ENCODE results near the gene PTPRU.

The PTPRU gene

GRCh38 chr1:29271724-29272123 is 35.4 kb downstream of the PTPRU start:
- H3K9me3 ChIP-seq (ENCODE audit: severe bottlenecking): no peaks in the 10 kb centered on the region
- no peak overlapping the region for H3K4me3 ChIP-seq (ENCODE audit: low read depth, low read length)
- no peak for TF ChIP-seq CTCF (IDR thresholded peaks at IDR 0.05; ENCODE audit: low read depth, low read length)
- no peak overlapping the region for H3K27ac ChIP-seq
- no peaks in the 10 kb centered on the region for H3K27me3 ChIP-seq (ENCODE audit: insufficient read depth, low read depth, severe bottlenecking)
- H3K36me3 ChIP-seq: peaks cover 10% of the 10 kb centered on the region
- peak; percentile 1 for DNase-seq

GRCh38 chr1:29272147-29272907 is 36.0 kb downstream of the PTPRU start:
- H3K27ac ChIP-seq: no peak overlapping the region
- no peak for TF ChIP-seq CTCF (IDR thresholded peaks at IDR 0.05; ENCODE audit: low read depth, low read length)
- H3K9me3 ChIP-seq (ENCODE audit: severe bottlenecking): no peaks in the 10 kb centered on the region
- H3K27me3 ChIP-seq (ENCODE audit: insufficient read depth, low read depth, severe bottlenecking): no peaks in the 10 kb centered on the region
- no peak overlapping the region for H3K4me3 ChIP-seq (ENCODE audit: low read depth, low read length)
- no peak for DNase-seq
- H3K36me3 ChIP-seq: peaks cover 14% of the 10 kb centered on the region

- TF ChIP-seq CTCF (IDR thresholded peaks at IDR 0.05; ENCODE audit: low read depth, low read length): no peak
- H3K9me3 ChIP-seq (ENCODE audit: severe bottlenecking): no peaks in the 10 kb centered on the region
- H3K27me3 ChIP-seq (ENCODE audit: insufficient read depth, low read depth, severe bottlenecking): no peaks in the 10 kb centered on the region
- peaks cover 26% of the 10 kb centered on the region for H3K36me3 ChIP-seq
- DNase-seq: no peak
- no peak overlapping the region for H3K27ac ChIP-seq
- H3K4me3 ChIP-seq (ENCODE audit: low read depth, low read length): no peak overlapping the region
Observed at GRCh38 chr1:29275435-29275834, 39.1 kb downstream of the PTPRU start.

GRCh38 chr1:29278124-29278523 is 41.8 kb downstream of the PTPRU start:
- Histone ChIP-seq H3K27ac (no peak overlapping the region), H3K4me3 (ENCODE audit: low read depth, low read length) (no peak overlapping the region), H3K9me3 (ENCODE audit: severe bottlenecking) (no peaks in the 10 kb centered on the region), H3K27me3 (ENCODE audit: insufficient read depth, low read depth, severe bottlenecking) (no peaks in the 10 kb centered on the region), H3K36me3 (peaks cover 25% of the 10 kb centered on the region)
- no peak for DNase-seq
- no peak for TF ChIP-seq CTCF (IDR thresholded peaks at IDR 0.05; ENCODE audit: low read depth, low read length)

- no peaks in the 10 kb centered on the region for H3K9me3 ChIP-seq (ENCODE audit: severe bottlenecking)
- no peak for TF ChIP-seq CTCF (IDR thresholded peaks at IDR 0.05; ENCODE audit: low read depth, low read length)
- DNase-seq: no peak
- no peaks in the 10 kb centered on the region for H3K27me3 ChIP-seq (ENCODE audit: insufficient read depth, low read depth, severe bottlenecking)
- H3K36me3 ChIP-seq: peaks cover 27% of the 10 kb centered on the region
- no peak overlapping the region for H3K27ac ChIP-seq
- H3K4me3 ChIP-seq (ENCODE audit: low read depth, low read length): no peak overlapping the region
Observed at GRCh38 chr1:29279406-29279805, 43.1 kb downstream of the PTPRU start.

- Histone ChIP-seq H3K27ac (0 out of 2 replicates have a peak overlapping the region, but pooled peaks have one; percentile 17), H3K36me3 (peaks cover 24% of the 10 kb centered on the region), H3K9me3 (ENCODE audit: severe bottlenecking) (no peaks in the 10 kb centered on the region), H3K27me3 (ENCODE audit: insufficient read depth, low read depth, severe bottlenecking) (no peaks in the 10 kb centered on the region), H3K4me3 (ENCODE audit: low read depth, low read length) (no peak overlapping the region)
- TF ChIP-seq CTCF (IDR thresholded peaks at IDR 0.05; ENCODE audit: low read depth, low read length): no peak
- DNase-seq: no peak
Observed at GRCh38 chr1:29279951-29280391, 43.6 kb downstream of the PTPRU start.
